H9 (cell line): Measurements from ENCODE around the gene UBE2L3. TPM values are rescaled to one million over a fixed set of nuclear protein-coding genes. Genes with fewer than 3 reads are reported as not detected.

Source experiments
- DNase-seq: peaks from one replicate; pipeline ENCODE4 v3.0.0-alpha.2; 2017
- H2AFZ ChIP-seq: one replicate; pipeline ENCODE4 v1.6.1; 2013; ENCODE audit warnings: mild to moderate bottlenecking, low read length, control low read depth, moderate library complexity
- H2AK5ac ChIP-seq: 2 replicates; pipeline ENCODE4 v1.6.1; 2013; ENCODE audit warnings: low read length, control low read depth, mixed read lengths; ENCODE audit not compliant: insufficient read length
- H2BK120ac ChIP-seq: one replicate; pipeline ENCODE4 v1.6.1; 2013; ENCODE audit warnings: low read depth, mild to moderate bottlenecking, low read length, control low read depth, inconsistent platforms; ENCODE audit not compliant: poor library complexity, severe bottlenecking
- H2BK12ac ChIP-seq: 2 replicates; pipeline ENCODE4 v1.6.1; 2013; ENCODE audit warnings: low read length, control low read depth, mixed read lengths, low read depth; ENCODE audit not compliant: insufficient read length
- H2BK15ac ChIP-seq: 2 replicates; pipeline ENCODE4 v1.6.1; 2013; ENCODE audit warnings: low read depth, low read length, control low read depth
- H2BK20ac ChIP-seq: one replicate; pipeline ENCODE4 v1.6.1; 2013; ENCODE audit warnings: low read depth, mild to moderate bottlenecking, low read length, control low read depth, inconsistent platforms; ENCODE audit not compliant: poor library complexity, severe bottlenecking
- H2BK5ac ChIP-seq: 2 replicates; pipeline ENCODE4 v1.6.1; 2013; ENCODE audit warnings: low read length, control low read depth, mixed read lengths; ENCODE audit not compliant: insufficient read length
- H3K14ac ChIP-seq: 2 replicates; pipeline ENCODE4 v1.6.1; 2013; ENCODE audit warnings: low read length, control low read depth; ENCODE audit not compliant: insufficient read depth
- H3K18ac ChIP-seq: 2 replicates; pipeline ENCODE4 v1.6.1; 2013; ENCODE audit warnings: low read depth, mild to moderate bottlenecking, mixed read lengths, low read length, control low read depth; ENCODE audit not compliant: insufficient read length
- H3K23ac ChIP-seq: 2 replicates; pipeline ENCODE4 v1.6.1; 2013; ENCODE audit warnings: low read length, control low read depth, mixed read lengths, low read depth; ENCODE audit not compliant: insufficient read length
- H3K23me2 ChIP-seq: 2 replicates; pipeline ENCODE4 v1.6.1; 2013; ENCODE audit warnings: low read depth, mild to moderate bottlenecking, mixed read lengths, low read length, control low read depth; ENCODE audit not compliant: insufficient read length, poor library complexity, severe bottlenecking
- H3K27ac ChIP-seq: 2 replicates; pipeline ENCODE4 v1.5.1; 2013; ENCODE audit warnings: low read length, control low read depth, mixed read lengths, low read depth; ENCODE audit not compliant: insufficient read length
- H3K27me3 ChIP-seq: 2 replicates; pipeline ENCODE4 v1.6.1; 2013; ENCODE audit warnings: low read length, control low read depth, inconsistent platforms; ENCODE audit not compliant: insufficient read depth
- H3K4ac ChIP-seq: 2 replicates; pipeline ENCODE4 v1.6.1; 2013; ENCODE audit warnings: low read depth, mild to moderate bottlenecking, control low read depth, inconsistent platforms, low read length, moderate library complexity
- H3K4me1 ChIP-seq: 2 replicates; pipeline ENCODE4 v1.6.1; 2013; ENCODE audit warnings: low read length, control low read depth, inconsistent platforms; ENCODE audit not compliant: insufficient read depth
- H3K4me2 ChIP-seq: 2 replicates; pipeline ENCODE4 v1.6.1; 2013; ENCODE audit warnings: low read length, control low read depth, mixed read lengths; ENCODE audit not compliant: insufficient read length, insufficient read depth
- H3K56ac ChIP-seq: 2 replicates; pipeline ENCODE4 v1.6.1; 2013; ENCODE audit warnings: low read depth, mild to moderate bottlenecking, mixed read lengths, low read length, control low read depth; ENCODE audit not compliant: insufficient read length
- H3K79me1 ChIP-seq: 2 replicates; pipeline ENCODE4 v1.6.1; 2013; ENCODE audit warnings: low read depth, mild to moderate bottlenecking, moderate library complexity, low read length, control low read depth, inconsistent platforms; ENCODE audit not compliant: insufficient read depth, poor library complexity, severe bottlenecking
- H3K79me2 ChIP-seq: 2 replicates; pipeline ENCODE4 v1.6.1; 2013; ENCODE audit warnings: low read length, control low read depth, inconsistent platforms; ENCODE audit not compliant: insufficient read depth
- H3K9ac ChIP-seq: 2 replicates; pipeline ENCODE4 v1.6.1; 2013; ENCODE audit warnings: low read length, control low read depth, mixed read lengths; ENCODE audit not compliant: insufficient read length; ENCODE audit errors: extremely low read depth
- H3K9me3 ChIP-seq: one replicate; pipeline ENCODE4 v1.6.1; 2013; ENCODE audit warnings: low read depth, low read length, inconsistent platforms; ENCODE audit not compliant: control insufficient read depth
- H3T11ph ChIP-seq: one replicate; pipeline ENCODE4 v1.6.1; 2013; ENCODE audit warnings: mild to moderate bottlenecking, low read length, control low read depth, inconsistent platforms
- H4K20me1 ChIP-seq: one replicate; pipeline ENCODE4 v1.6.1; 2013; ENCODE audit not compliant: control insufficient read depth, insufficient read length, insufficient read depth
- H4K5ac ChIP-seq: 2 replicates; pipeline ENCODE4 v1.6.1; 2013; ENCODE audit warnings: low read depth, mild to moderate bottlenecking, mixed read lengths, low read length, control low read depth; ENCODE audit not compliant: insufficient read length
- H4K8ac ChIP-seq: replicated peaks from 2 replicates; pipeline ENCODE4 v1.6.1; 2013; ENCODE audit warnings: low read length, control low read depth, mixed read lengths, low read depth; ENCODE audit not compliant: insufficient read length
- H4K91ac ChIP-seq: 2 replicates; pipeline ENCODE4 v1.6.1; 2013; ENCODE audit warnings: low read depth, mild to moderate bottlenecking, moderate library complexity, mixed read lengths, low read length, control low read depth; ENCODE audit not compliant: insufficient read length
- H3K27ac Mint-ChIP-seq, 3 experiments: 2 replicates in 2 of 3; 3 replicates in 1 of 3; pipeline ENCODE4 v1.8.0; 2020 to 2021; ENCODE audit warnings: mixed read lengths in 3 of 3, mild to moderate bottlenecking in 1 of 3, moderate library complexity in 1 of 3
- H3K27me3 Mint-ChIP-seq: 2 replicates; pipeline ENCODE4 v1.8.0; 2021; ENCODE audit warnings: low read depth, mild to moderate bottlenecking, moderate library complexity, mixed read lengths
- H3K36me3 Mint-ChIP-seq, 3 experiments: 2 replicates in 2 of 3; 3 replicates in 1 of 3; pipeline ENCODE4 v1.8.0; 2020 to 2021; ENCODE audit warnings: low read depth in 3 of 3, mixed read lengths in 3 of 3; ENCODE audit not compliant: insufficient read depth in 1 of 3
- H3K4me1 Mint-ChIP-seq, 2 experiments: 2 replicates each; pipeline ENCODE4 v1.8.0; 2020; ENCODE audit warnings: mixed read lengths in 2 of 2
- H3K4me3 Mint-ChIP-seq, 2 experiments: 2 replicates in 1 of 2; 3 replicates in 1 of 2; pipeline ENCODE4 v1.8.0; 2020 to 2021; ENCODE audit warnings: mild to moderate bottlenecking in 2 of 2, mixed read lengths in 2 of 2, moderate library complexity in 1 of 2
- H3K9me3 Mint-ChIP-seq, 2 experiments: 2 replicates in 1 of 2; 3 replicates in 1 of 2; pipeline ENCODE4 v1.8.0; 2020; ENCODE audit warnings: mild to moderate bottlenecking in 2 of 2, mixed read lengths in 2 of 2, moderate library complexity in 1 of 2
- CTCF ChIP-seq: fragments of 200-600 bp; sonication (generic); conservative IDR thresholded peaks from 3 replicates; pipeline ENCODE4 v1.8.0; 2021; ENCODE audit warnings: antibody characterized with exemption, mild to moderate bottlenecking
- WGBS: extraction: QIAGEN DNeasy Blood & Tissue Kit; methylation state at CpG from one replicate; pipeline ENCODE4 v1.1.7; 2013; ENCODE audit warnings: missing lambda C conversion rate, low lambda C conversion rate, mixed read lengths; ENCODE audit not compliant: insufficient read length; ENCODE audit errors: extremely low coverage; 5-methylcytosine and 5-hydroxymethylcytosine counted together
- total RNA-seq: library from RNA; stranded (reverse); gene quantifications from 2 replicates; pipeline ENCODE4 v1.2.1, GENCODE V29; 2021

UBE2L3 gene
- total RNA-seq, 1 experiment from 2014 or later: 79.7 TPM

- H3K56ac ChIP-seq: no peak overlapping the region
- no peak overlapping the region for H4K91ac ChIP-seq
- H3K27me3 ChIP-seq: no peaks in the 10 kb centered on the region
- H3K9ac ChIP-seq: no peak overlapping the region
- H2BK20ac ChIP-seq: no peak overlapping the region
- H3K23ac ChIP-seq: no peak overlapping the region
- H3K14ac ChIP-seq: no peak overlapping the region
- H3K4me1 ChIP-seq: no peaks in the 10 kb centered on the region
- H3K4me1 Mint-ChIP-seq: peaks cover 5 to 14% of the 10 kb centered on the region in 2 experiments
- DNase-seq: no peak
- H3K23me2 ChIP-seq: no peaks in the 10 kb centered on the region
- no peak overlapping the region for H2BK15ac ChIP-seq
- H2BK5ac ChIP-seq: no peak overlapping the region
- H3K27ac Mint-ChIP-seq: no peak overlapping the region
- no peak overlapping the region for H2BK120ac ChIP-seq
- H2AK5ac ChIP-seq: no peak overlapping the region
- no peak overlapping the region for H3K4me2 ChIP-seq
- H3K9me3 Mint-ChIP-seq: no peaks in the 10 kb centered on the region; a peak in 1 of 5 replicates
- H3K79me1 ChIP-seq: peaks cover 3% of the 10 kb centered on the region
- H4K8ac ChIP-seq: no peak overlapping the region
- H3K27me3 Mint-ChIP-seq: peaks cover 21% of the 10 kb centered on the region
- H3K27ac ChIP-seq: no peak overlapping the region
- H3K18ac ChIP-seq: no peak overlapping the region
- H3K79me2 ChIP-seq: no peaks in the 10 kb centered on the region
- no peak overlapping the region for H3T11ph ChIP-seq
- H3K9me3 ChIP-seq: no peaks in the 10 kb centered on the region
- H3K4me3 Mint-ChIP-seq: no peak overlapping the region
- H4K20me1 ChIP-seq: no peaks in the 10 kb centered on the region
- no peak for TF ChIP-seq CTCF
- H2AFZ ChIP-seq: no peak overlapping the region
- no peak overlapping the region for H2BK12ac ChIP-seq
- WGBS: no CpG with 5 or more reads among the region's 2 CpGs
- no peaks in the 10 kb centered on the region for H3K36me3 Mint-ChIP-seq
- H3K4ac ChIP-seq: no peak overlapping the region
- H4K5ac ChIP-seq: no peak overlapping the region
These were observed 96.2 kb downstream of the UBE2L3 start for GRCh38 chr22:21663738-21664137.
